Sigmoid colon (tissue), 4 donors: Measurements from ENCODE around the gene PON3.

Experiments
- POLR2A ChIP-seq, 2 donors: fragments of 450-650 bp; IDR thresholded peaks; one replicate each; pipeline ENCODE4 v1.6.1; 2016; ENCODE audit warnings: antibody characterized with exemption in 2 of 2, mild to moderate bottlenecking in 2 of 2, moderate library complexity in 2 of 2
- POLR2AphosphoS5 ChIP-seq, 4 donors: sonication (generic); formaldehyde crosslinking; IDR thresholded peaks; one replicate each; pipeline ENCODE4 v1.6.1; 2017; ENCODE audit warnings: antibody characterized with exemption in 4 of 4

- no peak for TF ChIP-seq POLR2A (IDR thresholded peaks at IDR 0.05)
- TF ChIP-seq POLR2AphosphoS5 (IDR thresholded peaks at IDR 0.05), result no peak
These were observed 76.6 kb downstream of the PON3 start for GRCh38 chr7:95319570-95319969.
